C4-2B (cell line): ENCODE measurements around the gene RBM8A.

Experiments
- ZFX ChIP-seq: fragments of 450-650 bp; IDR thresholded peaks from 2 replicates; pipeline ENCODE4 v1.6.1; 2017
- TF ChIP-seq, protein P1 (sequence below): fragments of 450-650 bp; conservative IDR thresholded peaks from 2 replicates; pipeline ENCODE4 v1.5.1; 2017; ENCODE audit warnings: mild to moderate bottlenecking

DNA sequence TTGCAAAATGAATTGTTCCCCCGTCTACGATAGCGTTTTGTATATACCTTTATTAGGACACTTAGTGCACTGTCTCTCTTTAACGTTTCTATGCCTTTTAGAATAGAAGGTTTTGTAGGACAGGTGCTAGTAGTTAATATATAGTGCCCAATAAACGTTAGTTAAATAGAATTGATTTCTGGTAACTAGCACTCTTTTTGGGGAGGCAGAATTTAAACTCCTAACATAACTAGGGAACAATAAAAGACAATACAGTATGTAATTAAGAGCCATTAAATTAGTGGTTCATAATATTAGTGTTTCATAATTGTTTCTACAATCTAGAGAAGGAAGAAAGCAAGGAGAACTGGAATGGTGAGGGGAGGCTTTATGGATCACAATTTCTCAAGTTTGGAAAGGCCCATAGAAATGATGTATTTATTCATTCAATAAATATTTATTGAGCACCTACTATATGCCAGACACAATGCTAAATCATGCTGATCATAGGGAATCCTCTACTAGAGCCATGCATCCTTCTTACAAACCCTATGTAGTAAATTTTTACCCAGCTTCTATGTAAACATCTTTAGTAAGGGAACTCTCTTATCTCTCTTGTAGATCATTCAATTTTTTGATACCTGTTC lies 37.9 kb upstream of the RBM8A start:
- TF ChIP-seq, protein P1, sequence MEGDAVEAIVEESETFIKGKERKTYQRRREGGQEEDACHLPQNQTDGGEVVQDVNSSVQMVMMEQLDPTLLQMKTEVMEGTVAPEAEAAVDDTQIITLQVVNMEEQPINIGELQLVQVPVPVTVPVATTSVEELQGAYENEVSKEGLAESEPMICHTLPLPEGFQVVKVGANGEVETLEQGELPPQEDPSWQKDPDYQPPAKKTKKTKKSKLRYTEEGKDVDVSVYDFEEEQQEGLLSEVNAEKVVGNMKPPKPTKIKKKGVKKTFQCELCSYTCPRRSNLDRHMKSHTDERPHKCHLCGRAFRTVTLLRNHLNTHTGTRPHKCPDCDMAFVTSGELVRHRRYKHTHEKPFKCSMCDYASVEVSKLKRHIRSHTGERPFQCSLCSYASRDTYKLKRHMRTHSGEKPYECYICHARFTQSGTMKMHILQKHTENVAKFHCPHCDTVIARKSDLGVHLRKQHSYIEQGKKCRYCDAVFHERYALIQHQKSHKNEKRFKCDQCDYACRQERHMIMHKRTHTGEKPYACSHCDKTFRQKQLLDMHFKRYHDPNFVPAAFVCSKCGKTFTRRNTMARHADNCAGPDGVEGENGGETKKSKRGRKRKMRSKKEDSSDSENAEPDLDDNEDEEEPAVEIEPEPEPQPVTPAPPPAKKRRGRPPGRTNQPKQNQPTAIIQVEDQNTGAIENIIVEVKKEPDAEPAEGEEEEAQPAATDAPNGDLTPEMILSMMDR = no peak
- no peak for TF ChIP-seq ZFX
